ENCODE results near the gene TNS3. TPM values are rescaled to one million over a fixed set of nuclear protein-coding genes. Genes with fewer than 3 reads are reported as not detected.

The TNS3 gene
- polyA plus RNA-seq, 3 donors: 85.9 to 94.6 (median 88.0) TPM

- DNase-seq (ENCODE audit: low read depth in 3 of 3, low spot score in 2 of 3): no peak
Observed at GRCh38 chr7:47415318-47416212, 166.3 kb downstream of the TNS3 start.

- DNase-seq (ENCODE audit: low read depth in 3 of 3, low spot score in 2 of 3): no peak
Observed at GRCh38 chr7:47414342-47415317, 167.3 kb downstream of the TNS3 start.

GRCh38 chr7:47413526-47414341, 168.2 kb downstream of the TNS3 start:
- no peak for DNase-seq (ENCODE audit: low read depth in 3 of 3, low spot score in 2 of 3)

GRCh38 chr7:47411901-47412300, 170.0 kb downstream of the TNS3 start:
- no peak for DNase-seq (ENCODE audit: low read depth in 3 of 3, low spot score in 2 of 3)

- no peak for DNase-seq (ENCODE audit: low read depth in 3 of 3, low spot score in 2 of 3)
Observed at GRCh38 chr7:47411281-47411869, 170.5 kb downstream of the TNS3 start.

- no peak for DNase-seq (ENCODE audit: low read depth in 3 of 3, low spot score in 2 of 3)
Observed at GRCh38 chr7:47408675-47409074, 173.2 kb downstream of the TNS3 start.

GRCh38 chr7:47407821-47408674, 173.9 kb downstream of the TNS3 start:
- DNase-seq (ENCODE audit: low read depth in 3 of 3, low spot score in 2 of 3): no peak

- no peak for DNase-seq (ENCODE audit: low read depth in 3 of 3, low spot score in 2 of 3)
Observed at GRCh38 chr7:47407136-47407535, 174.8 kb downstream of the TNS3 start.

- no peak for DNase-seq (ENCODE audit: low read depth in 3 of 3, low spot score in 2 of 3)
Observed at GRCh38 chr7:47406801-47407129, 175.1 kb downstream of the TNS3 start.

GRCh38 chr7:47405921-47406800, 175.8 kb downstream of the TNS3 start:
- DNase-seq (ENCODE audit: low read depth in 3 of 3, low spot score in 2 of 3): no peak

GRCh38 chr7:47405286-47405904, 176.5 kb downstream of the TNS3 start:
- DNase-seq (ENCODE audit: low read depth in 3 of 3, low spot score in 2 of 3): no peak

GRCh38 chr7:47404010-47404409, 177.9 kb downstream of the TNS3 start:
- no peak for DNase-seq (ENCODE audit: low read depth in 3 of 3, low spot score in 2 of 3)

- no peak for DNase-seq (ENCODE audit: low read depth in 3 of 3, low spot score in 2 of 3)
Observed at GRCh38 chr7:47402941-47403866, 178.7 kb downstream of the TNS3 start.

- DNase-seq (ENCODE audit: low read depth in 3 of 3, low spot score in 2 of 3): no peak
Observed at GRCh38 chr7:47401611-47402570, 180.0 kb downstream of the TNS3 start.

- no peak for DNase-seq (ENCODE audit: low read depth in 3 of 3, low spot score in 2 of 3)
Observed at GRCh38 chr7:47400741-47401206, 181.1 kb downstream of the TNS3 start.

GRCh38 chr7:47400001-47400400, 181.9 kb downstream of the TNS3 start:
- DNase-seq (ENCODE audit: low read depth in 3 of 3, low spot score in 2 of 3): no peak

Data from right renal cortex interstitium (tissue), 3 donors.